ENCODE data around the gene FMO1.

- TF ChIP-seq CTCF (conservative IDR thresholded peaks at IDR 0.05) (no peak), EZH2 (IDR thresholded peaks at IDR 0.05; ENCODE audit: low read depth) (no peak)
These were observed 40.9 kb upstream of the FMO1 start for GRCh38 chr1:171207377-171207776.
